ENCODE measurements around the gene TRIM7. TPM values are rescaled to one million over a fixed set of nuclear protein-coding genes. Genes with fewer than 3 reads are reported as not detected.
A peak's percentile ranks its signal among the peaks of the same experiment; 100 is the strongest.

Gene TRIM7
- total and polyA plus RNA-seq, 2 of the 4 experiments (the other 2 are of a cell fraction) = 0.54 to 1.0 TPM

GRCh38 chr5:181218795-181219124 lies 13.8 kb upstream of the TRIM7 start:
- dilution Hi-C loops (cut with HindIII; ENCODE audit: low sequenced_read_pairs, unreplicated experiment) (no loop called here), intact Hi-C loops (cut with micrococcal nuclease) (loop anchor here (1.0 kb wide), 2 partner anchors 11 to 27 kb away; no protein-coding TSS in a partner anchor), in situ Hi-C loops (cut with MboI; ENCODE audit: low sequenced_read_pairs) (no loop called here)
- H3K18ac ChIP-seq (ENCODE audit: low read depth, low read length) = no peak overlapping the region
- no peak overlapping the region for H3K23ac ChIP-seq (ENCODE audit: low read depth, low read length)
- no peak for ATAC-seq (ENCODE audit: low read depth)
- DNase-seq = no peak
- H3K14ac ChIP-seq (replicated peaks; ENCODE audit: low read depth, low read length) = no peak overlapping the region
- H2AK9ac ChIP-seq (replicated peaks; ENCODE audit: low read depth, low read length, poor library complexity) = no peak overlapping the region
- H2AFZ ChIP-seq (replicated peaks; ENCODE audit: low read length, poor library complexity) = peak overlapping the region; percentile 68
- peak overlapping the region; percentile 25; the same call in 1 of the 2 replicates for H3K4me2 ChIP-seq (ENCODE audit: low read depth, low read length)
- no peak overlapping the region for H4K8ac ChIP-seq (ENCODE audit: low read depth in 2 of 2, low read length in 2 of 2)
- H3K56ac ChIP-seq (ENCODE audit: extremely low read depth, insufficient read depth, low read length) = no peak overlapping the region
- H3K4me3 ChIP-seq (ENCODE audit: insufficient read depth, low read depth, low read length) = peak overlapping the region; percentile 49
- H2BK5ac ChIP-seq (ENCODE audit: low read depth, low read length, poor library complexity, severe bottlenecking) = no peak overlapping the region
- peaks cover 15% of the 10 kb centered on the region for H4K20me1 ChIP-seq (ENCODE audit: insufficient read depth, low read length)
- H3K27me3 ChIP-seq (ENCODE audit: control insufficient read depth, insufficient read depth, low read length) = no peaks in the 10 kb centered on the region
- no peaks in the 10 kb centered on the region for H3K9me3 ChIP-seq (ENCODE audit: control insufficient read depth, insufficient read depth, low read length)
- no peak overlapping the region for H2BK20ac ChIP-seq (ENCODE audit: low read depth, low read length)
- no peak overlapping the region for H3K27ac ChIP-seq (ENCODE audit: insufficient read depth, low read length)
- WGBS, 2 experiments (ENCODE audit: extremely low coverage in 2 of 2, insufficient read length in 1 of 2) = no CpG with 5 or more reads among the region's 10 CpGs
- peaks cover 8% of the 10 kb centered on the region; the same call in 1 of the 2 replicates for H3K9me1 ChIP-seq (ENCODE audit: insufficient read depth, low read length)
- no peak overlapping the region for H2BK15ac ChIP-seq (ENCODE audit: low read depth, low read length)
- peaks cover 0 to 2% of the 10 kb centered on the region in 2 experiments; a peak in 3 of 4 replicates for H3K79me1 ChIP-seq (ENCODE audit: low read depth in 1 of 2, low read length in 2 of 2)
- H3K4me1 ChIP-seq (ENCODE audit: control insufficient read depth, insufficient read depth, low read length) = 0 out of 2 replicates have a peak, but pooled peaks cover 2% of the 10 kb centered on the region
- ChIA-PET CTCF (no interaction called here), POLR2A (ENCODE audit: unreplicated experiment) (no interaction called here)
- H2BK120ac ChIP-seq (ENCODE audit: low read depth, low read length) = no peak overlapping the region
- BruUV-seq (replicated peaks) = no TSS peak
- H3K36me3 ChIP-seq (ENCODE audit: control insufficient read depth, insufficient read depth, low read length) = no peaks in the 10 kb centered on the region
- no peak overlapping the region for H4K5ac ChIP-seq (ENCODE audit: low read depth, low read length)
- H2AK5ac ChIP-seq (ENCODE audit: low read depth, low read length) = no peak overlapping the region
- TF ChIP-seq CEBPB (IDR thresholded peaks at IDR 0.05; ENCODE audit: low read depth, low read length) = no peak
- TF ChIP-seq CTCF (conservative IDR thresholded peaks at IDR 0.05; ENCODE audit: low read depth, low read length) = no peak
- TF ChIP-seq FOS (IDR thresholded peaks at IDR 0.05; ENCODE audit: low read depth, low read length) = no peak
- TF ChIP-seq MXI1 (IDR thresholded peaks at IDR 0.05; ENCODE audit: borderline replicate concordance, low read depth, low read length) = no peak
- no peak for TF ChIP-seq MAZ (IDR thresholded peaks at IDR 0.05; ENCODE audit: borderline replicate concordance, low read depth, low read length)
- no peak overlapping the region for H3K4ac ChIP-seq (ENCODE audit: low read depth, low read length)
- no peak overlapping the region for H4K91ac ChIP-seq (ENCODE audit: insufficient read depth, low read depth, low read length)
- H3K9ac ChIP-seq (ENCODE audit: low read depth, low read length) = no peak overlapping the region

Data from IMR-90 (cell line).